K562 (cell line): ENCODE data around the gene SRRT. TPM values are rescaled to one million over a fixed set of nuclear protein-coding genes. Genes with fewer than 3 reads are reported as not detected.
A peak's percentile ranks its signal among the peaks of the same experiment; 100 is the strongest.

Source experiments
- BHLHE40 ChIP-seq: IDR thresholded peaks from 2 replicates; pipeline ENCODE4 v1.6.1; 2011; ENCODE audit warnings: low read length, improper control_type of control experiment
- CHCHD3 ChIP-seq: fragments of 250-450 bp; sonication (Bioruptor Pico); IDR thresholded peaks from 2 replicates; pipeline ENCODE4 v2.1.2; 2022; ENCODE audit warnings: mild to moderate bottlenecking
- EHMT2 ChIP-seq: fragments of 450-650 bp; IDR thresholded peaks from 2 replicates; pipeline ENCODE4 v1.6.1; 2018; ENCODE audit warnings: antibody characterized with exemption
- GATA2 ChIP-seq: sonication (generic); formaldehyde crosslinking; IDR thresholded peaks from 2 replicates; pipeline ENCODE4 v1.4.0; 2020; ENCODE audit warnings: mild to moderate bottlenecking, missing genetic modification reagents
- HDAC1 ChIP-seq, 2 experiments: fragments of 450-650 bp; IDR thresholded peaks; 2 replicates each; pipeline ENCODE4 v1.6.1; 2016 to 2017; ENCODE audit warnings: inconsistent platforms in 1 of 2, mild to moderate bottlenecking in 1 of 2, moderate library complexity in 1 of 2
- HDAC6 ChIP-seq: IDR thresholded peaks from 2 replicates; pipeline ENCODE4 v1.6.1; 2012; ENCODE audit warnings: low read depth, mild to moderate bottlenecking, control low read depth, inconsistent platforms, low read length, moderate library complexity
- ID3 ChIP-seq, 2 experiments: fragments of 250-450 bp in 1 of 2; fragments of 450-650 bp in 1 of 2; sonication (Bioruptor Pico) in 1 of 2; IDR thresholded peaks; 2 replicates each; pipeline versions ENCODE4 v1.6.1 to v1.8.0; 2016 to 2021; ENCODE audit warnings: mild to moderate bottlenecking in 2 of 2, moderate library complexity in 2 of 2, missing compliant biosample characterization in 1 of 2, missing genetic modification characterization in 1 of 2
- IFI16 ChIP-seq: fragments of 250-450 bp; sonication (Bioruptor Pico); IDR thresholded peaks from 2 replicates; pipeline ENCODE4 v2.1.2; 2022; ENCODE audit warnings: mild to moderate bottlenecking, inconsistent platforms
- KHSRP ChIP-seq: fragments of 450-650 bp; IDR thresholded peaks from 2 replicates; pipeline ENCODE4 v1.6.1; 2017
- KLF13 ChIP-seq: fragments of 450-650 bp; IDR thresholded peaks from 2 replicates; pipeline ENCODE4 v1.6.1; 2016; ENCODE audit warnings: missing genetic modification characterization, low read depth, mild to moderate bottlenecking, missing compliant biosample characterization, moderate library complexity, borderline replicate concordance
- MITF ChIP-seq: IDR thresholded peaks from 2 replicates; pipeline ENCODE4 v1.6.1; 2014; ENCODE audit warnings: antibody characterized with exemption
- NBN ChIP-seq: fragments of 450-650 bp; IDR thresholded peaks from 2 replicates; pipeline ENCODE4 v1.6.1; 2016; ENCODE audit warnings: low read depth, mild to moderate bottlenecking
- NR2F6 ChIP-seq: fragments of 450-650 bp; formaldehyde crosslinking; IDR thresholded peaks from 2 replicates; pipeline ENCODE4 v1.4.0; 2020; ENCODE audit warnings: mild to moderate bottlenecking
- PPARD ChIP-seq: fragments of 250-450 bp; sonication (Bioruptor Pico); IDR thresholded peaks from 2 replicates; pipeline ENCODE4 v1.8.0; 2022; ENCODE audit warnings: inconsistent platforms, mild to moderate bottlenecking, moderate library complexity
- SIRT6 ChIP-seq: IDR thresholded peaks from one replicate; pipeline ENCODE4 v1.6.1; 2012; ENCODE audit warnings: low read depth, mild to moderate bottlenecking, control low read depth, inconsistent platforms, low read length, moderate library complexity
- SMARCA5 ChIP-seq: fragments of 450-650 bp; IDR thresholded peaks from 2 replicates; pipeline ENCODE4 v1.6.1; 2016
- TEAD2 ChIP-seq: fragments of 450-650 bp; IDR thresholded peaks from 2 replicates; pipeline ENCODE4 v1.6.1; 2016; ENCODE audit warnings: missing genetic modification characterization, control low read depth, missing compliant biosample characterization
- THAP12 ChIP-seq: fragments of 250-450 bp; sonication (Bioruptor Pico); IDR thresholded peaks from 2 replicates; pipeline ENCODE4 v1.9.0; 2021; ENCODE audit warnings: mild to moderate bottlenecking, inconsistent platforms
- ZKSCAN1 ChIP-seq: fragments of 150-350 bp; IDR thresholded peaks from 2 replicates; pipeline ENCODE4 v1.6.1; 2016; ENCODE audit warnings: low read depth, low read length
- ZNF197 ChIP-seq: fragments of 200-800 bp; sonication (Bioruptor generic); IDR thresholded peaks from 2 replicates; pipeline ENCODE4 v1.6.1; 2016; ENCODE audit warnings: low read depth, missing genetic modification characterization, missing compliant biosample characterization
- ZNF217 ChIP-seq: sonication (generic); formaldehyde crosslinking; IDR thresholded peaks from 2 replicates; pipeline ENCODE4 v1.8.0; 2022; ENCODE audit warnings: mild to moderate bottlenecking, missing genetic modification reagents
- ZNF263 ChIP-seq: sonication (generic); formaldehyde crosslinking; IDR thresholded peaks from 2 replicates; pipeline ENCODE4 v1.8.0; 2022; ENCODE audit warnings: mild to moderate bottlenecking, missing genetic modification reagents, borderline replicate concordance
- ZNF644 ChIP-seq: fragments of 200-800 bp; sonication (Bioruptor generic); IDR thresholded peaks from 2 replicates; pipeline ENCODE4 v1.6.1; 2016; ENCODE audit warnings: low read depth, missing genetic modification characterization, missing compliant biosample characterization
- ZNF780A ChIP-seq: fragments of 250-450 bp; sonication (Bioruptor Pico); IDR thresholded peaks from 2 replicates; pipeline ENCODE4 v1.5.0; 2021; ENCODE audit warnings: mild to moderate bottlenecking
- polyA plus RNA-seq, 8 experiments: library from polyadenylated mRNA; depleted of rRNA in 4 of 8; stranded (reverse) in 5 of 8; unstranded in 3 of 8; fragments of >200 nt; fragmentation: Nextera tagmentation in 2 of 8; fragmentation: Illumina TruSeq in 1 of 8; extraction: Ambion mirVana in 2 of 8; extraction: Trizol in 1 of 8; gene quantifications; 2 replicates each; pipeline versions ENCODE4 v1.2.1 to v1.2.3, GENCODE V29; 2011 to 2014; ENCODE audit warnings: inconsistent platforms in 1 of 8, missing spikeins in 1 of 8
- total RNA-seq, 7 experiments: library from RNA; depleted of rRNA in 6 of 7; stranded (reverse); fragments of >200 nt in 6 of 7; fragmentation: Illumina TruSeq in 2 of 7; extraction: Trizol in 2 of 7; gene quantifications; 2 replicates each; pipeline versions ENCODE4 v1.2.1 to v1.2.3, GENCODE V29; 2011 to 2021; ENCODE audit warnings: low replicate concordance in 1 of 7

The SRRT gene
- total and polyA plus RNA-seq, 9 of the 15 experiments (the other 6 are each of a cell fraction or from before 2014, with no cell fraction given): 10.3 to 263 (median 84.4) TPM

DNA sequence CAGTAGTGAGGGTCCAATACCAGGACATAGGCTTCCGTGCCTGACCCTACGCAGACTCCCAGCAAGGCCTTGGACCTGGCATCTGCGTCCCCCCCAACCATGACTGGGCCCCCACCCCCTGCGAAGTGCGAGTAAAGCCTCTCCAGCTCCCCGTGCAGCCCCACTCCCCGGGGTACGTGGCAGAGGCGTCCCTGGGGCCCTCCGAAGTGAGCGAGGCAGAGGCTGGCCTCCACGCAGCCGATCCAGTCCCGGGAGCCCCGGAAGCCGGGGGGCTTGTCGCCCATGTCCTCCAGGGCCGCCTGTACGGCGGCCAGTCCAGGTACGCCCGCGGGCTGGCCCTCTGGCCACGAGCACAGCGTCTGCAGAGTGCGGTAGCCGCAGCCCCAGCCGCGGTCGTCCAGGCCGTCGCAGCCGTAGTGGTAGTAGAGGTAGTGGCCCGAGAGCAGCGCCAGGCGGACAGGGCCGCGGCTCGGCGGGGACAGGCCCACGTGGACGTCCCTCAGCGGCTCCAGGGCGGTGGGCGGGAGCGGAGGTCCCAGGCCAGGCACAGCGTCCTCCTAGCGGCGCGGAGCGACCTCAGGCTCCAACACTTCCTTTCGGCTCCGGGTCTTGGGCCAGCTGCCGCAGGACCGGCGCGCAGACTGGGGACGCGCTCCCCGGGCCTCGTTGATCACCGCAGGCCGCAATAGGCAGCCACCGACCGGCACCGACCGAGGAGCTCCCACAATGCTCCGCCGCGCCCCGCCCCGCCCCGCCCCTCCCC, 14.3 kb downstream of the SRRT start, which contains the start of gene UFSP1 (continued):
- no peak for TF ChIP-seq ZNF217 (CRISPR knock-in tag)
- no peak for TF ChIP-seq ZKSCAN1
- no peak for TF ChIP-seq GATA2 (CRISPR knock-in tag)
- TF ChIP-seq PPARD (CRISPR knock-in tag): no peak
- no peak for TF ChIP-seq TEAD2 (tag)
- TF ChIP-seq NR2F6: no peak
- TF ChIP-seq IFI16: no peak
- no peak for TF ChIP-seq ZNF197
- TF ChIP-seq HDAC1 (IDR thresholded peaks at IDR 0.05): peak in 1 of 2 experiments; percentile 98; a peak in 2 of 4 replicates
- TF ChIP-seq KLF13 (tag): peak; percentile 81; the same call in 1 of the 2 replicates
- no peak for TF ChIP-seq HDAC6
- no peak for TF ChIP-seq ZNF644 (tag)
- no peak for TF ChIP-seq CHCHD3 (CRISPR knock-in tag)
- TF ChIP-seq SMARCA5: no peak
- peak; percentile 93 for TF ChIP-seq THAP12 (CRISPR knock-in tag)
- TF ChIP-seq KHSRP: no peak
- TF ChIP-seq EHMT2: no peak
- TF ChIP-seq NBN: 0 out of 2 replicates have a peak, but pooled peaks have one; percentile 28
- TF ChIP-seq BHLHE40: no peak
- no peak for TF ChIP-seq ZNF780A (CRISPR knock-in tag)
- TF ChIP-seq SIRT6: no peak
- no peak; the same call in 1 of the 2 replicates for TF ChIP-seq MITF
- 0 out of 2 replicates have a peak, but pooled peaks have one; percentile 15 for TF ChIP-seq ZNF263 (CRISPR knock-in tag)
- no peak for TF ChIP-seq ID3 (CRISPR knock-in tag; IDR thresholded peaks at IDR 0.05)
- TF ChIP-seq ID3 (tag; IDR thresholded peaks at IDR 0.05): peak; percentile 71; the same call in 1 of the 2 replicates
